Liver (tissue), 9 donors: Measurements from ENCODE around the gene AP1M1. TPM values are rescaled to one million over a fixed set of nuclear protein-coding genes. Genes with fewer than 3 reads are reported as not detected.
A peak's percentile ranks its signal among the peaks of the same experiment; 100 is the strongest.
"Not testable (repeated sequence)": the region's sequence is repeated elsewhere in the genome, so short reads cannot be mapped to it uniquely, and the experiment has no call there.

Source experiments
- DNase-seq: peaks from one replicate; pipeline ENCODE4 v3.0.0-alpha.2; 2017; ENCODE audit warnings: low spot score
- H3K27ac ChIP-seq, 2 donors: one replicate each; pipeline ENCODE4 v1.7.0; 2013; ENCODE audit warnings: inconsistent platforms in 2 of 2, low read length in 2 of 2, control low read depth in 1 of 2, low read depth in 1 of 2, mild to moderate bottlenecking in 1 of 2
- H3K27me3 ChIP-seq, 4 donors: one replicate each; pipeline versions ENCODE4 v1.6.1 to v1.7.0; 2013; ENCODE audit warnings: low read length in 3 of 4, inconsistent platforms in 1 of 4, mild to moderate bottlenecking in 1 of 4, moderate library complexity in 1 of 4; ENCODE audit not compliant: control insufficient read depth in 4 of 4, insufficient read depth in 4 of 4
- H3K36me3 ChIP-seq, 4 donors: one replicate each; pipeline versions ENCODE4 v1.6.1 to v1.7.0; 2013; ENCODE audit warnings: low read length in 3 of 4, mild to moderate bottlenecking in 3 of 4, low read depth in 1 of 4, moderate library complexity in 1 of 4; ENCODE audit not compliant: control insufficient read depth in 4 of 4, insufficient read depth in 3 of 4
- H3K4me1 ChIP-seq, 4 donors: one replicate each; pipeline versions ENCODE4 v1.6.1 to v1.7.0; 2013; ENCODE audit warnings: low read length in 3 of 4, mild to moderate bottlenecking in 3 of 4, moderate library complexity in 1 of 4; ENCODE audit not compliant: control insufficient read depth in 4 of 4, insufficient read depth in 4 of 4
- H3K4me3 ChIP-seq, 3 donors: one replicate each; pipeline versions ENCODE4 v1.6.1 to v1.7.0; 2013; ENCODE audit warnings: low read length in 3 of 3, control low read depth in 1 of 3, low read depth in 1 of 3, mild to moderate bottlenecking in 1 of 3
- H3K9ac ChIP-seq, 2 donors: one replicate each; pipeline ENCODE4 v1.7.0; 2013; ENCODE audit warnings: low read length in 2 of 2, mild to moderate bottlenecking in 2 of 2, moderate library complexity in 2 of 2, control low read depth in 1 of 2, low read depth in 1 of 2
- H3K9me3 ChIP-seq, 4 donors: one replicate each; pipeline versions ENCODE4 v1.6.1 to v1.7.0; 2013; ENCODE audit warnings: low read length in 3 of 4; ENCODE audit not compliant: control insufficient read depth in 4 of 4
- FOXA1 ChIP-seq: IDR thresholded peaks from 2 replicates; pipeline ENCODE4 v1.6.1; 2016; ENCODE audit warnings: antibody characterized with exemption
- FOXA2 ChIP-seq: IDR thresholded peaks from 2 replicates; pipeline ENCODE4 v1.6.1; 2016; ENCODE audit warnings: antibody characterized with exemption
- GABPA ChIP-seq, 2 donors: IDR thresholded peaks in 1 of 2; conservative IDR thresholded peaks in 1 of 2; 2 replicates each; pipeline ENCODE4 v1.6.1; 2016; ENCODE audit warnings: antibody characterized with exemption in 2 of 2, mild to moderate bottlenecking in 1 of 2, moderate library complexity in 1 of 2
- HNF4G ChIP-seq: IDR thresholded peaks from 2 replicates; pipeline ENCODE4 v1.6.1; 2016; ENCODE audit warnings: antibody characterized with exemption
- JUND ChIP-seq, 2 donors: IDR thresholded peaks; 2 replicates each; pipeline ENCODE4 v1.6.1; 2016; ENCODE audit warnings: antibody characterized with exemption in 2 of 2
- NR2F2 ChIP-seq: IDR thresholded peaks from 2 replicates; pipeline ENCODE4 v1.6.1; 2016; ENCODE audit warnings: antibody characterized with exemption
- RAD21 ChIP-seq, 2 donors: IDR thresholded peaks; 2 replicates each; pipeline ENCODE4 v1.6.1; 2016; ENCODE audit warnings: antibody characterized with exemption in 2 of 2, mild to moderate bottlenecking in 2 of 2
- RXRA ChIP-seq, 2 donors: IDR thresholded peaks; 2 replicates each; pipeline ENCODE4 v1.6.1; 2017 to 2018; ENCODE audit warnings: antibody characterized with exemption in 2 of 2, mild to moderate bottlenecking in 1 of 2
- SP1 ChIP-seq: IDR thresholded peaks from 2 replicates; pipeline ENCODE4 v1.6.1; 2018; ENCODE audit warnings: antibody characterized with exemption, mild to moderate bottlenecking
- TAF1 ChIP-seq: conservative IDR thresholded peaks from 2 replicates; pipeline ENCODE4 v1.6.1; 2016; ENCODE audit warnings: antibody characterized with exemption, mild to moderate bottlenecking
- YY1 ChIP-seq: IDR thresholded peaks from 2 replicates; pipeline ENCODE4 v1.6.1; 2016; ENCODE audit warnings: antibody characterized with exemption, mild to moderate bottlenecking
- WGBS: extraction: QIAGEN DNeasy Blood & Tissue Kit; methylation state at CpG from one replicate; pipeline ENCODE4 v1.1.7; 2013; 5-methylcytosine and 5-hydroxymethylcytosine counted together
- polyA plus RNA-seq, 2 donors: library from polyadenylated mRNA; stranded (reverse) in 1 of 2; unstranded in 1 of 2; fragments of 200-250 nt in 1 of 2; fragments of >200 nt in 1 of 2; fragmentation: Nextera tagmentation in 1 of 2; extraction: Ambion mirVana in 1 of 2; gene quantifications; one replicate each; pipeline versions ENCODE4 v1.2.1 to v1.2.3, GENCODE V29; 2013 to 2015
- total RNA-seq, 2 donors: library from RNA; depleted of rRNA; stranded (reverse); fragments of >200 nt; gene quantifications; one replicate each; pipeline ENCODE4 v1.2.3, GENCODE V29; 2014
- TF ChIP-seq, protein P1 (sequence below): fragments of 150-350 bp; IDR thresholded peaks from 2 replicates; pipeline ENCODE4 v1.5.1; 2017; ENCODE audit warnings: improper control_type of control experiment, low read depth, low read length; ENCODE audit not compliant: missing input control
- TF ChIP-seq, protein P2 (sequence below): IDR thresholded peaks from 2 replicates; pipeline ENCODE4 v1.6.1; 2016; ENCODE audit warnings: antibody characterized with exemption
- TF ChIP-seq, protein P3 (sequence below): IDR thresholded peaks from 2 replicates; pipeline ENCODE4 v1.6.1; 2016; ENCODE audit warnings: antibody characterized with exemption, mild to moderate bottlenecking
- TF ChIP-seq, protein P4 (sequence below): IDR thresholded peaks from 2 replicates; pipeline ENCODE4 v1.6.1; 2016; ENCODE audit warnings: antibody characterized with exemption
- donor health status: healthy.
- donor health status: healthy.
- donor health status: healthy.
- donor health status: healthy.
- donor health status: healthy.

The AP1M1 gene
- total and polyA plus RNA-seq, 4 donors = 25.4 to 62.2 (median 50.4) TPM

DNA sequence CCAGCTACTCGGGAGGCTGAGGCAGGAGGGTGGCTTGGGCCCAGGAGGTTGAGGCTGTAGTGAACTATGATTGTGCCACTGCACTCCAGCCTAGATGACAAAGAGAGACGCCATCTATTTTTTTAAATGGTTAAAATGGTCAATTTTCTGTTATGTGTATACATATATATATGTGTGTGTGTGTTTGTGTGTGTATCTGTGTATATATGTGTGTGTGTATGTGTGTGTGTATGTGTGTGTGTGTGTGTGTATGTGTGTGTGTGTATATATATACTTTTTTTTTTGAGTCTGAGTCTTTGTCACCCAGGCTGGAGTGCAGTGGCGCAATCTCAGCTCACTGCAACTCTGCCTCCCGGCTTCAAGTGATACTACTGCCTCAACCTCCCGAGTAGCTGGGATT, 84.0 kb downstream of the AP1M1 start:
- no peaks in the 10 kb centered on the region for H3K36me3 ChIP-seq
- TF ChIP-seq SP1 (no peak), NR2F2 (no peak), JUND (IDR thresholded peaks at IDR 0.05) (no peak), FOXA2 (no peak), FOXA1 (no peak)
- TF ChIP-seq, protein P1, sequence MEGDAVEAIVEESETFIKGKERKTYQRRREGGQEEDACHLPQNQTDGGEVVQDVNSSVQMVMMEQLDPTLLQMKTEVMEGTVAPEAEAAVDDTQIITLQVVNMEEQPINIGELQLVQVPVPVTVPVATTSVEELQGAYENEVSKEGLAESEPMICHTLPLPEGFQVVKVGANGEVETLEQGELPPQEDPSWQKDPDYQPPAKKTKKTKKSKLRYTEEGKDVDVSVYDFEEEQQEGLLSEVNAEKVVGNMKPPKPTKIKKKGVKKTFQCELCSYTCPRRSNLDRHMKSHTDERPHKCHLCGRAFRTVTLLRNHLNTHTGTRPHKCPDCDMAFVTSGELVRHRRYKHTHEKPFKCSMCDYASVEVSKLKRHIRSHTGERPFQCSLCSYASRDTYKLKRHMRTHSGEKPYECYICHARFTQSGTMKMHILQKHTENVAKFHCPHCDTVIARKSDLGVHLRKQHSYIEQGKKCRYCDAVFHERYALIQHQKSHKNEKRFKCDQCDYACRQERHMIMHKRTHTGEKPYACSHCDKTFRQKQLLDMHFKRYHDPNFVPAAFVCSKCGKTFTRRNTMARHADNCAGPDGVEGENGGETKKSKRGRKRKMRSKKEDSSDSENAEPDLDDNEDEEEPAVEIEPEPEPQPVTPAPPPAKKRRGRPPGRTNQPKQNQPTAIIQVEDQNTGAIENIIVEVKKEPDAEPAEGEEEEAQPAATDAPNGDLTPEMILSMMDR = no peak
- no peak overlapping the region for H3K4me3 ChIP-seq
- H3K27me3 ChIP-seq = no peaks in the 10 kb centered on the region
- H3K27ac ChIP-seq = no peak overlapping the region
- no peak overlapping the region for H3K9ac ChIP-seq
- no peak for DNase-seq
- H3K4me1 ChIP-seq = peaks cover 0 to 4% (median 1%) of the 10 kb centered on the region in 4 donors
- 95% methylated on average over 5 of the region's 5 CpGs for WGBS
- no peaks in the 10 kb centered on the region for H3K9me3 ChIP-seq

DNA sequence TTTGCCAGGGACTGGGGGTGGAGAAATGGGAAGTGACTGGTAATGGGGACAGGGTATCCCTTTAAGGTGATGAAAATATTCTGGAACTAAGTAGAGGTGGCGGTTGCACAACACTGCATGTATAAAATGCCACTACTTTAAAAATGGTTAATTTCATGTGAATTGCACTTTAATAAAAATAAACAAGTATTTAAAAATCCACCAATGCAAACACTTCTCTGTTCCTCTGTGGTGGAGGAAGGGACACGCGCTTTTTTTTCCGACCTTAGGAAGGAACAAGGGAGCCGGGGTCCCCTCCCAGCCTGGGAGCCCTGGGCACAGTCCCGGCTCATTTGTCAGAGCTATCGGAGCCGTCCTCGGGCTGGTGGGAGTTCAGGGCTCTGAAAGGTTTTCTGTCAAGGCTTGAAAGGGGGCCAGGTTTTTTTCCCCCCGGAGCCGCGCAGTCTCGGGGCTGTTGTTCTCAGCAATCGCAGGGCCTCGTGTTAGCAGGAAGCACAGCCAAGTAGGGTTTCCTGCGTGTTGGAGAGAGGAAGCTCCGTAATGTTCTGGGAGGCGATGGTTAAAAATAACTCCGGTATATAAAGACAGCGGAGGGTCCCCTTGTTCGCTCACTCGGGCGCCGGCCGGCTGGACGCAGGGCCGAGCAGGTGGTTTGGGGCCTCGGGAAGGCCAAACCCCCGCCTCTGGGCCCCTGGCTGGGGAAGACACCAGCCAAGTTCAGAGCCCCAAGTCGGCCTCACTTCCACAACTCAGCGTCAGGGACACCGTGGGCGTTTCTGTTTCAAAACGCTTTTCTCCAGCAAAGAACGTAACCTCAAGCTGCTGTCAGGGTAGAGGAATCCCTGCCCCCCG, 85.7 kb downstream of the AP1M1 start:
- H3K4me1 ChIP-seq = peaks cover 0 to 4% (median 1%) of the 10 kb centered on the region in 4 donors
- no peaks in the 10 kb centered on the region for H3K27me3 ChIP-seq
- peak overlapping the region in 1 of 2 donors; percentile 13 for H3K9ac ChIP-seq
- H3K4me3 ChIP-seq = no peak overlapping the region
- TF ChIP-seq JUND (IDR thresholded peaks at IDR 0.05) (no peak), RAD21 (IDR thresholded peaks at IDR 0.05) (peak; percentile 5 to 16), HNF4G (no peak), RXRA (IDR thresholded peaks at IDR 0.05) (no peak), NR2F2 (peak; percentile 62), TAF1 (peak; percentile 56), SP1 (peak; percentile 54), GABPA (IDR thresholded peaks at IDR 0.05 in 1 of 2, conservative IDR thresholded peaks at IDR 0.05 in 1 of 2) (peak; percentile 22 to 27)
- TF ChIP-seq, protein P2, sequence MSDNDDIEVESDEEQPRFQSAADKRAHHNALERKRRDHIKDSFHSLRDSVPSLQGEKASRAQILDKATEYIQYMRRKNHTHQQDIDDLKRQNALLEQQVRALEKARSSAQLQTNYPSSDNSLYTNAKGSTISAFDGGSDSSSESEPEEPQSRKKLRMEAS = peak; percentile 64
- DNase-seq = no peak
- no peaks in the 10 kb centered on the region for H3K9me3 ChIP-seq
- WGBS = 47% methylated on average over 36 of the region's 36 CpGs
- H3K36me3 ChIP-seq = no peaks in the 10 kb centered on the region
- peak overlapping the region; percentile 70 to 78 for H3K27ac ChIP-seq

DNA sequence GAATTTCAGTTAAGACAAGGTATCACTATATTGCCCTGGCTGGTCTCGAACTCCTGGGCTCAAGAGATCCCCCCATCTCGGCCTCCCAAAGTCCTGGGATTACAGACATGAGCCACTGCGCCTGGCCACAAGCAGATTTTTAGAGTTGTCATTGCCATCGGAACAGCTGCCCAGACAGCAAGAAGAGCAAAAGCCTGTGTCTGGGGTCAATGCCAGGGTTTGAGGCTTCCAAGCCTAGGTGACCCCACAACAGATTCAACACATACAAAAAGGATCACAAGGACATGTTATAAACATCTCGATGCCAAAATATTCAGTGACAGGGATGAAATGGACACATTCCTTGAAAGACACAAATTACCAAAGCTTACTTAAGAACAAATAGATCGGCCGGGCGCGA, 86.8 kb downstream of the AP1M1 start:
- WGBS = 91% methylated on average over 9 of the region's 9 CpGs
- Histone ChIP-seq H3K4me3 (no peak overlapping the region), H3K27ac (peak overlapping the region; percentile 70 to 78), H3K9me3 (no peaks in the 10 kb centered on the region), H3K27me3 (no peaks in the 10 kb centered on the region), H3K36me3 (no peaks in the 10 kb centered on the region), H3K9ac (no peak overlapping the region), H3K4me1 (peaks cover 0 to 4% (median 1%) of the 10 kb centered on the region in 4 donors)
- no peak for DNase-seq
- TF ChIP-seq SP1 (no peak), GABPA (IDR thresholded peaks at IDR 0.05 in 1 of 2, conservative IDR thresholded peaks at IDR 0.05 in 1 of 2) (no peak), RXRA (IDR thresholded peaks at IDR 0.05) (no peak), YY1 (no peak), HNF4G (no peak), FOXA2 (no peak), RAD21 (IDR thresholded peaks at IDR 0.05) (no peak)
- TF ChIP-seq, protein P3, sequence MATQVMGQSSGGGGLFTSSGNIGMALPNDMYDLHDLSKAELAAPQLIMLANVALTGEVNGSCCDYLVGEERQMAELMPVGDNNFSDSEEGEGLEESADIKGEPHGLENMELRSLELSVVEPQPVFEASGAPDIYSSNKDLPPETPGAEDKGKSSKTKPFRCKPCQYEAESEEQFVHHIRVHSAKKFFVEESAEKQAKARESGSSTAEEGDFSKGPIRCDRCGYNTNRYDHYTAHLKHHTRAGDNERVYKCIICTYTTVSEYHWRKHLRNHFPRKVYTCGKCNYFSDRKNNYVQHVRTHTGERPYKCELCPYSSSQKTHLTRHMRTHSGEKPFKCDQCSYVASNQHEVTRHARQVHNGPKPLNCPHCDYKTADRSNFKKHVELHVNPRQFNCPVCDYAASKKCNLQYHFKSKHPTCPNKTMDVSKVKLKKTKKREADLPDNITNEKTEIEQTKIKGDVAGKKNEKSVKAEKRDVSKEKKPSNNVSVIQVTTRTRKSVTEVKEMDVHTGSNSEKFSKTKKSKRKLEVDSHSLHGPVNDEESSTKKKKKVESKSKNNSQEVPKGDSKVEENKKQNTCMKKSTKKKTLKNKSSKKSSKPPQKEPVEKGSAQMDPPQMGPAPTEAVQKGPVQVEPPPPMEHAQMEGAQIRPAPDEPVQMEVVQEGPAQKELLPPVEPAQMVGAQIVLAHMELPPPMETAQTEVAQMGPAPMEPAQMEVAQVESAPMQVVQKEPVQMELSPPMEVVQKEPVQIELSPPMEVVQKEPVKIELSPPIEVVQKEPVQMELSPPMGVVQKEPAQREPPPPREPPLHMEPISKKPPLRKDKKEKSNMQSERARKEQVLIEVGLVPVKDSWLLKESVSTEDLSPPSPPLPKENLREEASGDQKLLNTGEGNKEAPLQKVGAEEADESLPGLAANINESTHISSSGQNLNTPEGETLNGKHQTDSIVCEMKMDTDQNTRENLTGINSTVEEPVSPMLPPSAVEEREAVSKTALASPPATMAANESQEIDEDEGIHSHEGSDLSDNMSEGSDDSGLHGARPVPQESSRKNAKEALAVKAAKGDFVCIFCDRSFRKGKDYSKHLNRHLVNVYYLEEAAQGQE = no peak
- TF ChIP-seq, protein P4, sequence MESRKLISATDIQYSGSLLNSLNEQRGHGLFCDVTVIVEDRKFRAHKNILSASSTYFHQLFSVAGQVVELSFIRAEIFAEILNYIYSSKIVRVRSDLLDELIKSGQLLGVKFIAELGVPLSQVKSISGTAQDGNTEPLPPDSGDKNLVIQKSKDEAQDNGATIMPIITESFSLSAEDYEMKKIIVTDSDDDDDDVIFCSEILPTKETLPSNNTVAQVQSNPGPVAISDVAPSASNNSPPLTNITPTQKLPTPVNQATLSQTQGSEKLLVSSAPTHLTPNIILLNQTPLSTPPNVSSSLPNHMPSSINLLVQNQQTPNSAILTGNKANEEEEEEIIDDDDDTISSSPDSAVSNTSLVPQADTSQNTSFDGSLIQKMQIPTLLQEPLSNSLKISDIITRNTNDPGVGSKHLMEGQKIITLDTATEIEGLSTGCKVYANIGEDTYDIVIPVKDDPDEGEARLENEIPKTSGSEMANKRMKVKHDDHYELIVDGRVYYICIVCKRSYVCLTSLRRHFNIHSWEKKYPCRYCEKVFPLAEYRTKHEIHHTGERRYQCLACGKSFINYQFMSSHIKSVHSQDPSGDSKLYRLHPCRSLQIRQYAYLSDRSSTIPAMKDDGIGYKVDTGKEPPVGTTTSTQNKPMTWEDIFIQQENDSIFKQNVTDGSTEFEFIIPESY = no peak

DNA sequence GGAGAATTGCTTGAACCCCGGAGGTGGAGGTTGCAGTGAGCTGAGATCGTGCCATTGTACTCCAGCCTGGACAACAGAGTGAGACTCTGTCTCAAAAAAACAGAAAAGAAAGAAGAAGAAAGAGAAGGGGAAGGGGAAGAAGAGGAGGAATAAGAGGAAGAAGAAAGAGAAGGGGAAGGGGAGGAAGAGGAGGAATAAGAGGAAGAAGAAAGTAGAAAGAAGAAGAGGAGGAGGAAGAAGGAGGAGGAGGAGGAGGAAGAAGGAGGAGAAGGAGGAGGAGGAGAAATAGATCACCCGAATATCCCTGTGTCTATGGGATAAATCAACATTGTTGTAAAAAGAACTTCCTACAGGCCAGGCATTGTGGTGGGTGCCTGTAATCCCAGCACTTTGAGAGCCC, 87.4 kb downstream of the AP1M1 start:
- H3K27me3 ChIP-seq, H3K4me3 ChIP-seq, H3K9me3 ChIP-seq, H3K36me3 ChIP-seq, DNase-seq, H3K9ac ChIP-seq, H3K4me1 ChIP-seq: not testable (repeated sequence)
- WGBS = 76% methylated on average over 3 of the region's 3 CpGs
- peak overlapping the region in 1 of 2 donors; percentile 33 for H3K27ac ChIP-seq
